ENCODE data around the gene POU4F1. TPM values are rescaled to one million over a fixed set of nuclear protein-coding genes. Genes with fewer than 3 reads are reported as not detected.
A peak's percentile ranks its signal among the peaks of the same experiment; 100 is the strongest.
"Not testable (repeated sequence)": the region's sequence is repeated elsewhere in the genome, so short reads cannot be mapped to it uniquely, and the experiment has no call there.

POU4F1 gene
- total RNA-seq: not detected

- intact Hi-C loops (cut with DNase I): no loop called here
- DNase-seq (ENCODE audit: low spot score): peak; percentile 56
- ATAC-seq: no peak
Measured at GRCh38 chr13:78603240-78603957, at the start of gene POU4F1. POU4F1 (minus strand) TSS chr13:78603552; CDS start chr13:78603326, 226 bp downstream.

- DNase-seq (ENCODE audit: low spot score): no peak
- intact Hi-C loops (cut with DNase I): no loop called here
- ATAC-seq: no peak
Measured at GRCh38 chr13:78652651-78653050, 49.3 kb upstream of the POU4F1 start.

GRCh38 chr13:78650717-78651083, 47.3 kb upstream of the POU4F1 start:
- ATAC-seq: no peak
- intact Hi-C loops (cut with DNase I): no loop called here
- no peak for DNase-seq (ENCODE audit: low spot score)

GRCh38 chr13:78649997-78650716, 46.8 kb upstream of the POU4F1 start:
- no peak for ATAC-seq
- intact Hi-C loops (cut with DNase I): no loop called here
- DNase-seq (ENCODE audit: low spot score): no peak

- ATAC-seq; DNase-seq (ENCODE audit: low spot score); intact Hi-C loops (cut with DNase I): not testable (repeated sequence)
Measured at GRCh38 chr13:78647109-78647678, 43.8 kb upstream of the POU4F1 start.

- ATAC-seq (no peak), DNase-seq (ENCODE audit: low spot score) (no peak)
- intact Hi-C loops (cut with DNase I): no loop called here
Measured at GRCh38 chr13:78638216-78638615, 34.9 kb upstream of the POU4F1 start.

- DNase-seq (ENCODE audit: low spot score) (no peak), ATAC-seq (no peak)
- intact Hi-C loops (cut with DNase I): no loop called here
Measured at GRCh38 chr13:78636495-78636894, 33.1 kb upstream of the POU4F1 start.

- ATAC-seq: no peak
- no peak for DNase-seq (ENCODE audit: low spot score)
- intact Hi-C loops (cut with DNase I): no loop called here
Measured at GRCh38 chr13:78632996-78633395, 29.6 kb upstream of the POU4F1 start.

- ATAC-seq (no peak), DNase-seq (ENCODE audit: low spot score) (no peak)
- intact Hi-C loops (cut with DNase I): no loop called here
Measured at GRCh38 chr13:78631077-78631476, 27.7 kb upstream of the POU4F1 start.

GRCh38 chr13:78630511-78630910, 27.2 kb upstream of the POU4F1 start:
- ATAC-seq (no peak), DNase-seq (ENCODE audit: low spot score) (no peak)
- intact Hi-C loops (cut with DNase I): no loop called here

- DNase-seq (ENCODE audit: low spot score) (no peak), ATAC-seq (no peak)
- intact Hi-C loops (cut with DNase I): no loop called here
Measured at GRCh38 chr13:78625384-78625783, 22.0 kb upstream of the POU4F1 start.

- intact Hi-C loops (cut with DNase I): no loop called here
- DNase-seq (ENCODE audit: low spot score) (no peak), ATAC-seq (no peak)
Measured at GRCh38 chr13:78623132-78623531, 19.8 kb upstream of the POU4F1 start.

- intact Hi-C loops (cut with DNase I): no loop called here
- ATAC-seq: no peak
- DNase-seq (ENCODE audit: low spot score): no peak
Measured at GRCh38 chr13:78620936-78621470, 17.7 kb upstream of the POU4F1 start.

GRCh38 chr13:78618411-78618810, 15.1 kb upstream of the POU4F1 start:
- no peak for DNase-seq (ENCODE audit: low spot score)
- ATAC-seq: no peak
- intact Hi-C loops (cut with DNase I): no loop called here

GRCh38 chr13:78611040-78611439, 7.7 kb upstream of the POU4F1 start:
- intact Hi-C loops (cut with DNase I): no loop called here
- no peak for DNase-seq (ENCODE audit: low spot score)

GRCh38 chr13:78610381-78610883, 7.1 kb upstream of the POU4F1 start:
- DNase-seq (ENCODE audit: low spot score) (no peak), ATAC-seq (no peak)
- intact Hi-C loops (cut with DNase I): no loop called here

More at GRCh38 chr13:78611040-78611439, 7.7 kb upstream of the POU4F1 start:
- ATAC-seq: no peak

GRCh38 chr13:78609464-78610205, 6.3 kb upstream of the POU4F1 start:
- intact Hi-C loops (cut with DNase I): no loop called here
- peak; percentile 59 for DNase-seq (ENCODE audit: low spot score)
- ATAC-seq: peak; percentile 31

- intact Hi-C loops (cut with DNase I): no loop called here
- peak; percentile 13 for ATAC-seq
- DNase-seq (ENCODE audit: low spot score): peak; percentile 55
Measured at GRCh38 chr13:78608688-78609463, 5.5 kb upstream of the POU4F1 start.

Measured in sciatic nerve (tissue), 2 donors.